ENCODE data around the gene HCN4. TPM values are rescaled to one million over a fixed set of nuclear protein-coding genes. Genes with fewer than 3 reads are reported as not detected.

The HCN4 gene
- total RNA-seq, 3 donors from 2014 or later (not counting 1 experiment from before 2014, with no cell fraction given), result not detected

GRCh38 chr15:73338058-73338457 lies 30.7 kb downstream of the HCN4 start:
- no peaks in the 10 kb centered on the region for H3K36me3 Mint-ChIP-seq
- H3K27me3 Mint-ChIP-seq (ENCODE audit: low read depth in 2 of 2), result peaks cover 7 to 10% of the 10 kb centered on the region in 2 donors
- H3K27ac Mint-ChIP-seq, result no peak overlapping the region
- DNase-seq (no peak), ATAC-seq (no peak)
- intact Hi-C loops (cut with micrococcal nuclease), result no loop called here
- H3K9me3 Mint-ChIP-seq, result no peaks in the 10 kb centered on the region
- Histone ChIP-seq H3K4me3 (ENCODE audit: low read length) (no peak overlapping the region), H3K27ac (ENCODE audit: low read length) (no peak overlapping the region), H3K27me3 (ENCODE audit: control insufficient read depth, insufficient read depth, low read length) (no peaks in the 10 kb centered on the region), H3K4me1 (ENCODE audit: control insufficient read depth, insufficient read depth, low read length) (no peaks in the 10 kb centered on the region), H3K9me3 (ENCODE audit: control insufficient read depth, insufficient read depth, low read length) (no peaks in the 10 kb centered on the region), H3K36me3 (ENCODE audit: control insufficient read depth, insufficient read depth, low read length) (no peaks in the 10 kb centered on the region)
- WGBS (ENCODE audit: insufficient coverage), result 83% methylated on average over 6 of the region's 6 CpGs
- TF ChIP-seq CTCF (IDR thresholded peaks at IDR 0.05), result no peak
- H3K4me3 Mint-ChIP-seq, result no peak overlapping the region
- H3K4me1 Mint-ChIP-seq, result no peaks in the 10 kb centered on the region

- TF ChIP-seq CTCF (IDR thresholded peaks at IDR 0.05), result no peak
- H3K9me3 Mint-ChIP-seq, result no peaks in the 10 kb centered on the region
Observed at GRCh38 chr15:73337187-73337586, 31.6 kb downstream of the HCN4 start.

GRCh38 chr15:73336756-73337155 lies 32.0 kb downstream of the HCN4 start:
- H3K4me3 Mint-ChIP-seq, result no peak overlapping the region
- H3K9me3 Mint-ChIP-seq, result no peaks in the 10 kb centered on the region

More at GRCh38 chr15:73337187-73337586, 31.6 kb downstream of the HCN4 start:
- Histone ChIP-seq H3K27ac (ENCODE audit: low read length) (no peak overlapping the region), H3K27me3 (ENCODE audit: control insufficient read depth, insufficient read depth, low read length) (no peaks in the 10 kb centered on the region), H3K4me1 (ENCODE audit: control insufficient read depth, insufficient read depth, low read length) (no peaks in the 10 kb centered on the region), H3K4me3 (ENCODE audit: low read length) (no peak overlapping the region), H3K36me3 (ENCODE audit: control insufficient read depth, insufficient read depth, low read length) (no peaks in the 10 kb centered on the region), H3K9me3 (ENCODE audit: control insufficient read depth, insufficient read depth, low read length) (no peaks in the 10 kb centered on the region)
- H3K4me1 Mint-ChIP-seq, result no peaks in the 10 kb centered on the region
- H3K4me3 Mint-ChIP-seq, result no peak overlapping the region
- ATAC-seq (no peak), DNase-seq (no peak)
- WGBS (ENCODE audit: insufficient coverage), result 75% methylated on average over 8 of the region's 8 CpGs
- peaks cover 7 to 10% of the 10 kb centered on the region in 2 donors for H3K27me3 Mint-ChIP-seq (ENCODE audit: low read depth in 2 of 2)
- intact Hi-C loops (cut with micrococcal nuclease), result no loop called here
- H3K36me3 Mint-ChIP-seq, result no peaks in the 10 kb centered on the region
- H3K27ac Mint-ChIP-seq, result no peak overlapping the region

More at GRCh38 chr15:73336756-73337155, 32.0 kb downstream of the HCN4 start:
- Histone ChIP-seq H3K27me3 (ENCODE audit: control insufficient read depth, insufficient read depth, low read length) (no peaks in the 10 kb centered on the region), H3K36me3 (ENCODE audit: control insufficient read depth, insufficient read depth, low read length) (no peaks in the 10 kb centered on the region), H3K9me3 (ENCODE audit: control insufficient read depth, insufficient read depth, low read length) (no peaks in the 10 kb centered on the region), H3K4me3 (ENCODE audit: low read length) (no peak overlapping the region), H3K27ac (ENCODE audit: low read length) (no peak overlapping the region), H3K4me1 (ENCODE audit: control insufficient read depth, insufficient read depth, low read length) (no peaks in the 10 kb centered on the region)
- intact Hi-C loops (cut with micrococcal nuclease), result no loop called here
- no peak overlapping the region for H3K27ac Mint-ChIP-seq
- no peaks in the 10 kb centered on the region for H3K4me1 Mint-ChIP-seq
- ATAC-seq (no peak), DNase-seq (no peak)
- TF ChIP-seq CTCF (IDR thresholded peaks at IDR 0.05), result no peak
- 76% methylated on average over 7 of the region's 7 CpGs for WGBS (ENCODE audit: insufficient coverage)
- H3K27me3 Mint-ChIP-seq (ENCODE audit: low read depth in 2 of 2), result peaks cover 7 to 10% of the 10 kb centered on the region in 2 donors
- H3K36me3 Mint-ChIP-seq, result no peaks in the 10 kb centered on the region

All from natural killer cell (primary cell).